ENCODE results near the gene SLC26A5.

Gene SLC26A5

DNA sequence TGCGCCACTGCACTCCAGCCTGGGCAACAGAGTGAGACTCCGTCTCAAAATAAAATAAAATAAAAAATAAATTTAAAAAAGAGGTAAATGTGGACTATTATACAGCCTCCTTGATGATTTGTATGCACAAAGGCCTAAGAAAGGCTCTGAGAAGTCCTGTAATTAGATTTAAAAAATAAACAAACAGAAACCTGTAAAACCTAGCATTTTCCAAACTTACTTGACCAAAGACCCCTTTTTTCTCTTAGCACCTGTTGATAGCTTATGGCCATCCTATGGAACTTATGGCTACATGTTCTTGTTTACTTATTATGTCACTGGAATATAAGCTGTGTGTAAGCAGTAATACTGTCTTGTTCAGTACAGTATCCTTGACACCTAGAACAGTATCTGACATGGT lies 107.1 kb downstream of the SLC26A5 start:
- H3K27me3 ChIP-seq (ENCODE audit: low read length), result no peaks in the 10 kb centered on the region
- TF ChIP-seq, protein P1, sequence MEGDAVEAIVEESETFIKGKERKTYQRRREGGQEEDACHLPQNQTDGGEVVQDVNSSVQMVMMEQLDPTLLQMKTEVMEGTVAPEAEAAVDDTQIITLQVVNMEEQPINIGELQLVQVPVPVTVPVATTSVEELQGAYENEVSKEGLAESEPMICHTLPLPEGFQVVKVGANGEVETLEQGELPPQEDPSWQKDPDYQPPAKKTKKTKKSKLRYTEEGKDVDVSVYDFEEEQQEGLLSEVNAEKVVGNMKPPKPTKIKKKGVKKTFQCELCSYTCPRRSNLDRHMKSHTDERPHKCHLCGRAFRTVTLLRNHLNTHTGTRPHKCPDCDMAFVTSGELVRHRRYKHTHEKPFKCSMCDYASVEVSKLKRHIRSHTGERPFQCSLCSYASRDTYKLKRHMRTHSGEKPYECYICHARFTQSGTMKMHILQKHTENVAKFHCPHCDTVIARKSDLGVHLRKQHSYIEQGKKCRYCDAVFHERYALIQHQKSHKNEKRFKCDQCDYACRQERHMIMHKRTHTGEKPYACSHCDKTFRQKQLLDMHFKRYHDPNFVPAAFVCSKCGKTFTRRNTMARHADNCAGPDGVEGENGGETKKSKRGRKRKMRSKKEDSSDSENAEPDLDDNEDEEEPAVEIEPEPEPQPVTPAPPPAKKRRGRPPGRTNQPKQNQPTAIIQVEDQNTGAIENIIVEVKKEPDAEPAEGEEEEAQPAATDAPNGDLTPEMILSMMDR (IDR thresholded peaks at IDR 0.05; ENCODE audit: insufficient read depth, low read length, poor library complexity, severe bottlenecking), result no peak
- TF ChIP-seq EZH2phosphoT487 (conservative IDR thresholded peaks at IDR 0.05; ENCODE audit: low read length), result no peak
- H3K27ac ChIP-seq (ENCODE audit: low read depth, low read length), result no peak overlapping the region
- no peak overlapping the region for H3K4me3 ChIP-seq (ENCODE audit: insufficient read depth, low read length, poor library complexity, severe bottlenecking)
- no peak overlapping the region for H2AFZ ChIP-seq (ENCODE audit: low read depth, low read length, severe bottlenecking)
- H3K9me3 ChIP-seq (ENCODE audit: insufficient read depth, low read length), result no peaks in the 10 kb centered on the region
- H3K9me2 ChIP-seq (replicated peaks; ENCODE audit: insufficient read depth, low read length), result no peaks in the 10 kb centered on the region
- H3F3A ChIP-seq (ENCODE audit: insufficient read depth), result 0 out of 2 replicates have a peak, but pooled peaks cover 4% of the 10 kb centered on the region
- peaks cover 36% of the 10 kb centered on the region for H3K36me3 ChIP-seq (ENCODE audit: low read length)
- no peak overlapping the region for H3K4me2 ChIP-seq (ENCODE audit: low read depth, low read length, poor library complexity, severe bottlenecking)
- H4K20me1 ChIP-seq (ENCODE audit: low read depth, low read length), result no peaks in the 10 kb centered on the region
- H3K79me2 ChIP-seq (ENCODE audit: insufficient read depth, low read length), result peaks cover 84% of the 10 kb centered on the region
- no peak overlapping the region for H3K9ac ChIP-seq (ENCODE audit: low read length)

DNA sequence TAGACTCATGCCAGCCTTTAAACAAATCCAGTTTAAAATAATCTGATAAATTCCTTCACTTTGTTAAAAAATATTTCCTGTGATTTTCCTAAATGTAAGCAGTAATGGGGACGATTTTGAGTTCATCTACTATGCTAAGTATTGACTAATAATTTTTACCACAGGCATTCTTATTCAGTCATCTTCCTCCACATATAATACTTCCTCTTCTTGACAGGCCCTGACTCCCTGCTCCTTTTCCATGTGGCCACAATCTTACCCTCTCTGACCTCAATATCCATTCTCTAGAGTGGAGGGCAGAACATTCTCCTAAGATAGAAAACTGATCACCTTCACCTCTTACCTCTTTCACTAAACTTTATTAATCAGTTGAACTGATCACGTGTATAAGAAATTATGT lies 109.2 kb downstream of the SLC26A5 start:
- Histone ChIP-seq H3K4me3 (ENCODE audit: insufficient read depth, low read length, poor library complexity, severe bottlenecking) (no peak overlapping the region), H3K9me2 (replicated peaks; ENCODE audit: insufficient read depth, low read length) (no peaks in the 10 kb centered on the region), H3K79me2 (ENCODE audit: insufficient read depth, low read length) (peaks cover 81% of the 10 kb centered on the region), H3F3A (ENCODE audit: insufficient read depth) (0 out of 2 replicates have a peak, but pooled peaks cover 1% of the 10 kb centered on the region), H3K9me3 (ENCODE audit: insufficient read depth, low read length) (no peaks in the 10 kb centered on the region), H3K27ac (ENCODE audit: low read depth, low read length) (no peak overlapping the region), H4K20me1 (ENCODE audit: low read depth, low read length) (no peaks in the 10 kb centered on the region), H3K27me3 (ENCODE audit: low read length) (no peaks in the 10 kb centered on the region), H3K9ac (ENCODE audit: low read length) (no peak overlapping the region), H3K4me2 (ENCODE audit: low read depth, low read length, poor library complexity, severe bottlenecking) (no peak overlapping the region), H2AFZ (ENCODE audit: low read depth, low read length, severe bottlenecking) (no peak overlapping the region), H3K36me3 (ENCODE audit: low read length) (peaks cover 42% of the 10 kb centered on the region)
- TF ChIP-seq, protein P1 (IDR thresholded peaks at IDR 0.05; ENCODE audit: insufficient read depth, low read length, poor library complexity, severe bottlenecking), result no peak
- TF ChIP-seq EZH2phosphoT487 (conservative IDR thresholded peaks at IDR 0.05; ENCODE audit: low read length), result no peak

DNA sequence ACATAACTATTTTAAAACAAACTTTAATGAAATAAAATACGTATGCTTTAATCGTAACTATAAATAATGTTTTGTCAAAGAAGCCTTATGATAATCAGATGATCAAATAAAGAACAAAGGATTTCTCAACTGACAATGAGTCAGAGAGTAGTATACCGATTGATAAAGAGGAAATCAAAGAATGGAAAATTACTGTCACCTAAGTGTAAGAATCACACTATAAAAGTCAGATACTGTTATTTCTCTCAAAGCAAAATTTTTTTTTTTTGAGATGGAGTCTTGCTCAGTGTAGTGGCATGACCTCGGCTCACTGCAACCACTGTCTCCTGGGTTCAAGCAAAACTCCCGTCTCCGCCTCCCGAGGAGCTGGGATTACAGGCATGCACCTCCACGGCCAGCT lies 120.3 kb downstream of the SLC26A5 start:
- H3K79me2 ChIP-seq (ENCODE audit: insufficient read depth, low read length), result peaks cover 24% of the 10 kb centered on the region; the same call in 1 of the 2 replicates
- H2AFZ ChIP-seq (ENCODE audit: low read depth, low read length, severe bottlenecking), result no peak overlapping the region
- H3F3A ChIP-seq (ENCODE audit: insufficient read depth), result peaks cover 42% of the 10 kb centered on the region
- H4K20me1 ChIP-seq (ENCODE audit: low read depth, low read length), result peaks cover 13% of the 10 kb centered on the region; the same call in 1 of the 2 replicates
- no peaks in the 10 kb centered on the region for H3K9me3 ChIP-seq (ENCODE audit: insufficient read depth, low read length)
- peaks cover 64% of the 10 kb centered on the region for H3K36me3 ChIP-seq (ENCODE audit: low read length)
- no peak overlapping the region for H3K4me2 ChIP-seq (ENCODE audit: low read depth, low read length, poor library complexity, severe bottlenecking)
- no peaks in the 10 kb centered on the region for H3K27me3 ChIP-seq (ENCODE audit: low read length)
- no peaks in the 10 kb centered on the region for H3K9me2 ChIP-seq (replicated peaks; ENCODE audit: insufficient read depth, low read length)
- H3K27ac ChIP-seq (ENCODE audit: low read depth, low read length), result no peak overlapping the region
- no peak overlapping the region for H3K4me3 ChIP-seq (ENCODE audit: insufficient read depth, low read length, poor library complexity, severe bottlenecking)
- TF ChIP-seq, protein P1 (IDR thresholded peaks at IDR 0.05; ENCODE audit: insufficient read depth, low read length, poor library complexity, severe bottlenecking), result no peak
- no peak for TF ChIP-seq EZH2phosphoT487 (conservative IDR thresholded peaks at IDR 0.05; ENCODE audit: low read length)
- H3K9ac ChIP-seq (ENCODE audit: low read length), result no peak overlapping the region
